Measurements from ENCODE around the gene COBL. TPM values are rescaled to one million over a fixed set of nuclear protein-coding genes. Genes with fewer than 3 reads are reported as not detected.

The COBL gene
- total RNA-seq, 3 donors from 2014 or later = 2.2 to 37.3 (median 16.1) TPM

- TF ChIP-seq POLR2AphosphoS5 (IDR thresholded peaks at IDR 0.05) (no peak), POLR2A (IDR thresholded peaks at IDR 0.05) (no peak), CTCF (IDR thresholded peaks at IDR 0.05) (no peak)
- no peak overlapping the region for H3K27ac ChIP-seq
- H3K4me3 ChIP-seq = no peak overlapping the region
- no peak for DNase-seq (ENCODE audit: low spot score in 2 of 2)
- H3K27me3 ChIP-seq = no peaks in the 10 kb centered on the region
- intact Hi-C loops (cut with DNase I; ENCODE audit: low total_unique reads) = no loop called here
- no peaks in the 10 kb centered on the region for H3K36me3 ChIP-seq
- H3K9me3 ChIP-seq = no peaks in the 10 kb centered on the region
- H3K4me1 ChIP-seq = no peaks in the 10 kb centered on the region
Measured at GRCh38 chr7:51065766-51066165, 250.8 kb downstream of the COBL start.

- Histone ChIP-seq H3K9me3 (no peaks in the 10 kb centered on the region), H3K27ac (no peak overlapping the region), H3K4me1 (no peaks in the 10 kb centered on the region), H3K4me3 (no peak overlapping the region), H3K36me3 (no peaks in the 10 kb centered on the region), H3K27me3 (no peaks in the 10 kb centered on the region)
- DNase-seq (ENCODE audit: low spot score in 2 of 2) = no peak
- TF ChIP-seq POLR2AphosphoS5 (IDR thresholded peaks at IDR 0.05) = no peak
- TF ChIP-seq POLR2A (IDR thresholded peaks at IDR 0.05) = no peak
- no peak for TF ChIP-seq CTCF (IDR thresholded peaks at IDR 0.05)
- intact Hi-C loops (cut with DNase I; ENCODE audit: low total_unique reads) = no loop called here
Measured at GRCh38 chr7:51064688-51065087, 251.9 kb downstream of the COBL start.

GRCh38 chr7:51062222-51062987 is 254.2 kb downstream of the COBL start:
- Histone ChIP-seq H3K9me3 (no peaks in the 10 kb centered on the region), H3K4me1 (no peaks in the 10 kb centered on the region), H3K4me3 (no peak overlapping the region), H3K36me3 (no peaks in the 10 kb centered on the region), H3K27me3 (no peaks in the 10 kb centered on the region), H3K27ac (no peak overlapping the region)
- intact Hi-C loops (cut with DNase I; ENCODE audit: low total_unique reads) = no loop called here
- TF ChIP-seq CTCF (IDR thresholded peaks at IDR 0.05) (no peak), POLR2A (IDR thresholded peaks at IDR 0.05) (no peak), POLR2AphosphoS5 (IDR thresholded peaks at IDR 0.05) (no peak)
- DNase-seq (ENCODE audit: low spot score in 2 of 2) = no peak

GRCh38 chr7:51060536-51060935 is 256.1 kb downstream of the COBL start:
- DNase-seq (ENCODE audit: low spot score in 2 of 2) = no peak
- TF ChIP-seq POLR2AphosphoS5 (IDR thresholded peaks at IDR 0.05) (no peak), CTCF (IDR thresholded peaks at IDR 0.05) (no peak), POLR2A (IDR thresholded peaks at IDR 0.05) (no peak)
- intact Hi-C loops (cut with DNase I; ENCODE audit: low total_unique reads) = no loop called here
- H3K36me3 ChIP-seq = no peaks in the 10 kb centered on the region
- no peaks in the 10 kb centered on the region for H3K27me3 ChIP-seq
- no peak overlapping the region for H3K4me3 ChIP-seq
- H3K27ac ChIP-seq = no peak overlapping the region
- H3K4me1 ChIP-seq = no peaks in the 10 kb centered on the region
- H3K9me3 ChIP-seq = no peaks in the 10 kb centered on the region

GRCh38 chr7:51059504-51060142 is 257.0 kb downstream of the COBL start:
- DNase-seq (ENCODE audit: low spot score in 2 of 2) = no peak
- Histone ChIP-seq H3K9me3 (no peaks in the 10 kb centered on the region), H3K36me3 (no peaks in the 10 kb centered on the region), H3K4me3 (no peak overlapping the region), H3K27me3 (no peaks in the 10 kb centered on the region), H3K4me1 (no peaks in the 10 kb centered on the region), H3K27ac (no peak overlapping the region)
- TF ChIP-seq POLR2AphosphoS5 (IDR thresholded peaks at IDR 0.05) (no peak), POLR2A (IDR thresholded peaks at IDR 0.05) (no peak), CTCF (IDR thresholded peaks at IDR 0.05) (no peak)
- intact Hi-C loops (cut with DNase I; ENCODE audit: low total_unique reads) = no loop called here
